Esophagus squamous epithelium (tissue), 4 donors: ENCODE results near the gene MICAL3.

Source experiments
- POLR2A ChIP-seq, 4 donors: fragments of 450-650 bp; IDR thresholded peaks; one replicate each; pipeline ENCODE4 v1.6.1; 2017; ENCODE audit warnings: antibody characterized with exemption in 4 of 4, mild to moderate bottlenecking in 4 of 4, moderate library complexity in 3 of 4
- TF ChIP-seq, protein P1 (sequence below), 6 experiments: fragments of 450-650 bp in 4 of 6; fragments of 200-600 bp in 2 of 6; sonication (generic) in 2 of 6; IDR thresholded peaks; one replicate each; pipeline ENCODE4 v1.5.1; 2016 to 2019; ENCODE audit warnings: antibody characterized with exemption in 6 of 6, mild to moderate bottlenecking in 4 of 6, moderate library complexity in 4 of 6

DNA sequence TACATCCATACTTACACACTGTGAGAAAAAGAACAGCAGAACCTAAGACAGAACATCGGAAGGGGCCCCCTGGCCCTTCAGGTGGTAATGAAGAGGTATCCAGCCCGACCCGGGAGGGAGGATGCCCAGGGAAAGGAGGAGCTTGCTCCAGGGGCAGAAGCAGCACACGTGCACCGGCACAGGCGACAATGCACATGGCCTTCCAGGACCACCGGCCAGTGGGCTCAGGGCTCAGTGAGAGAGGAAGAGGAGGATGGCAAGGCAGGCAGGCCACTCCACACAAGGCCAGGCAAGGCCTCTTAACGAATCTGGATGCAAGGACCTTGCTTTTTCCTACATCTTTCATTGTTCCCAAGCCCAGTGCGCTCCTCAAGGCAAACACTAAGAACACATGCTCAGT is 52.6 kb downstream of the MICAL3 start:
- TF ChIP-seq, protein P1, sequence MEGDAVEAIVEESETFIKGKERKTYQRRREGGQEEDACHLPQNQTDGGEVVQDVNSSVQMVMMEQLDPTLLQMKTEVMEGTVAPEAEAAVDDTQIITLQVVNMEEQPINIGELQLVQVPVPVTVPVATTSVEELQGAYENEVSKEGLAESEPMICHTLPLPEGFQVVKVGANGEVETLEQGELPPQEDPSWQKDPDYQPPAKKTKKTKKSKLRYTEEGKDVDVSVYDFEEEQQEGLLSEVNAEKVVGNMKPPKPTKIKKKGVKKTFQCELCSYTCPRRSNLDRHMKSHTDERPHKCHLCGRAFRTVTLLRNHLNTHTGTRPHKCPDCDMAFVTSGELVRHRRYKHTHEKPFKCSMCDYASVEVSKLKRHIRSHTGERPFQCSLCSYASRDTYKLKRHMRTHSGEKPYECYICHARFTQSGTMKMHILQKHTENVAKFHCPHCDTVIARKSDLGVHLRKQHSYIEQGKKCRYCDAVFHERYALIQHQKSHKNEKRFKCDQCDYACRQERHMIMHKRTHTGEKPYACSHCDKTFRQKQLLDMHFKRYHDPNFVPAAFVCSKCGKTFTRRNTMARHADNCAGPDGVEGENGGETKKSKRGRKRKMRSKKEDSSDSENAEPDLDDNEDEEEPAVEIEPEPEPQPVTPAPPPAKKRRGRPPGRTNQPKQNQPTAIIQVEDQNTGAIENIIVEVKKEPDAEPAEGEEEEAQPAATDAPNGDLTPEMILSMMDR (IDR thresholded peaks at IDR 0.05): no peak
- no peak for TF ChIP-seq POLR2A (IDR thresholded peaks at IDR 0.05)
